ENCODE measurements around the gene GPR137C.

DNA sequence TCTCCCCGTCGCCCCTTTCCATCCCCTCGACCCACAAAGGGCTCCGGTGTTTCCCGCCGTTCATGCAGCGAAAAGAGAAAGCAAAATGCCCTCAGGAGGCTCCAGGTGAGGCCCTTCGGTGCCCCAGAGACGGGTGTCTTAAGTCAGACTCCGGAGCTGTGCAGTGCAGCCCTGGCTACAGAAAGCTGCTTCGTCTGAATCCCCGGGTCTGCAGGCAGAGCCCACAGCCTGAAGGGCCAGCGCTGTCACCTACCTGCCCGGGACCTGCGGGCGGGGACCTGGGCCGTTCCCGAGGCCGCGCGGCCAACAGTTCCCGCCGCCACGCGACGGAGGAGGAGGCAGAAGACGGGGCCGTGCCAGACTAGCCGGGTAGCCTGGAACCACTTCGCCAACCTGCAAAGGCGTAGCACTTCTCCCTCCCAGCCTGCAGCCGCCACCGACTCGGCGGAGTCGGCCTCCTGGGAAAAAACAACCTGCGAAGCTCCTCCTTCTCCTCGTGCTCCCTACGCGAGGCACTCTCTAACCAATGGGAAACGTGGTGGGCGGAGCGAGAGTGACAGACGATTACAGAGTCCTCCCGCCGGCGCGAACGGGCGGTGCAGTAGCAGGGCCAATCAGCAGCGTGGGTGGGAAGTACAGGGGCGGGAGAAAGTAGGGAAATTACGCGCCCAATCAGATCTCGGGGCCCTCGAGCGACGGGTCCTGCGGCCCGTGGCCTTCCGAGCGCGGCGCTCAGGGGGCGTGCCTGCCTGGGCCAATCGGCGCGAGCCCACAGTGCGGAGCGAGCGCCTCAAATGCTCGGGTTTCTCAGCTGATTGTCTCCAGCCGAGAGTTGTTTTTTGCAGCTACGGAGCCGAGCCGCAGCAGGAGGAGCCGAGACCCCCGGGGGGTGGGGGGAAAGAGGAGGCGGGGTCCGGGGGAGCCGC, at the start of gene GPR137C, which contains the start of gene TXNDC16:
- TF ChIP-seq, protein P1, sequence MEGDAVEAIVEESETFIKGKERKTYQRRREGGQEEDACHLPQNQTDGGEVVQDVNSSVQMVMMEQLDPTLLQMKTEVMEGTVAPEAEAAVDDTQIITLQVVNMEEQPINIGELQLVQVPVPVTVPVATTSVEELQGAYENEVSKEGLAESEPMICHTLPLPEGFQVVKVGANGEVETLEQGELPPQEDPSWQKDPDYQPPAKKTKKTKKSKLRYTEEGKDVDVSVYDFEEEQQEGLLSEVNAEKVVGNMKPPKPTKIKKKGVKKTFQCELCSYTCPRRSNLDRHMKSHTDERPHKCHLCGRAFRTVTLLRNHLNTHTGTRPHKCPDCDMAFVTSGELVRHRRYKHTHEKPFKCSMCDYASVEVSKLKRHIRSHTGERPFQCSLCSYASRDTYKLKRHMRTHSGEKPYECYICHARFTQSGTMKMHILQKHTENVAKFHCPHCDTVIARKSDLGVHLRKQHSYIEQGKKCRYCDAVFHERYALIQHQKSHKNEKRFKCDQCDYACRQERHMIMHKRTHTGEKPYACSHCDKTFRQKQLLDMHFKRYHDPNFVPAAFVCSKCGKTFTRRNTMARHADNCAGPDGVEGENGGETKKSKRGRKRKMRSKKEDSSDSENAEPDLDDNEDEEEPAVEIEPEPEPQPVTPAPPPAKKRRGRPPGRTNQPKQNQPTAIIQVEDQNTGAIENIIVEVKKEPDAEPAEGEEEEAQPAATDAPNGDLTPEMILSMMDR (conservative IDR thresholded peaks at IDR 0.05), result no peak
- TF ChIP-seq EZH2 (IDR thresholded peaks at IDR 0.05; ENCODE audit: low read depth), result no peak

All from PC-9 (cell line).